ENCODE results near the gene ARHGAP22. TPM values are rescaled to one million over a fixed set of nuclear protein-coding genes. Genes with fewer than 3 reads are reported as not detected.

Gene ARHGAP22
- polyA plus RNA-seq, 3 donors, result 1.5 to 7.8 (median 1.9) TPM

DNA sequence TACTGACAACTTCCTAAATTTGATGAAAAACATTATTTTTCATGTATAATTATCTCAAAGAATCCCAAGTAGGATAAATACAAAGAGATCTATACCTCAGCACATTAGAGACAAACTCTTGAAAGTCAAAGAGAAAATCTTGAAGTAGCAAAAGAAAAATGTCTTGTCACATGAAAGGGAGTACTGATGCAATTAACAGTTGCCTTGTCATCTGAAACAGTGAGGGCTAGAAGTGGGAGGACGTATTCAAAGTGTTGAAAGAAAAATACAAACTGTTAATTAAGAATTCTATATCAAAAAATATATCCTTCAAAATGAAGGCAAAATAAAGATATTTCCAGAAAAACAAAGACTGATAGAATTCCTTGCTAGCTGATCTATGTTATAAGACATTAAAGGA, 35.5 kb upstream of the ARHGAP22 start:
- Histone ChIP-seq H4K20me1 (ENCODE audit: insufficient read depth, low read length) (no peaks in the 10 kb centered on the region), H3K27ac (ENCODE audit: low read depth in 1 of 2, low read length in 2 of 2) (peak overlapping the region in 1 of 2 donors; percentile 62), H3K4me1 (ENCODE audit: control insufficient read depth in 1 of 2, insufficient read depth in 2 of 2, low read length in 2 of 2) (peaks cover 47 to 50% of the 10 kb centered on the region in 2 donors), H3K27me3 (ENCODE audit: control insufficient read depth in 2 of 2, insufficient read depth in 2 of 2, low read length in 2 of 2) (no peaks in the 10 kb centered on the region), H3K9ac (ENCODE audit: insufficient read depth, low read length, poor library complexity, severe bottlenecking) (no peak overlapping the region), H3K9me3 (replicated peaks in 1 of 2; ENCODE audit: control insufficient read depth in 1 of 2, insufficient read depth in 1 of 2, low read length in 2 of 2) (no peaks in the 10 kb centered on the region), H3K79me2 (ENCODE audit: insufficient read depth, low read length) (no peaks in the 10 kb centered on the region), H3K4me2 (replicated peaks; ENCODE audit: extremely low read depth, low read length, poor library complexity, severe bottlenecking) (peak overlapping the region; percentile 50), H3K4me3 (replicated peaks in 1 of 3; ENCODE audit: low read depth in 2 of 3, low read length in 3 of 3) (peak overlapping the region in 1 of 3 experiments; percentile 10), H3K36me3 (replicated peaks in 1 of 2; ENCODE audit: control insufficient read depth in 1 of 2, insufficient read depth in 2 of 2, low read length in 2 of 2) (no peaks in the 10 kb centered on the region), H2AFZ (ENCODE audit: insufficient read depth, low read depth, low read length, poor library complexity, severe bottlenecking) (no peak overlapping the region)
- H3K36me3 Mint-ChIP-seq, result peaks cover 10 to 11% of the 10 kb centered on the region in 2 donors
- peak; percentile 38 to 68 (median 52) for DNase-seq
- TF ChIP-seq, protein P1, sequence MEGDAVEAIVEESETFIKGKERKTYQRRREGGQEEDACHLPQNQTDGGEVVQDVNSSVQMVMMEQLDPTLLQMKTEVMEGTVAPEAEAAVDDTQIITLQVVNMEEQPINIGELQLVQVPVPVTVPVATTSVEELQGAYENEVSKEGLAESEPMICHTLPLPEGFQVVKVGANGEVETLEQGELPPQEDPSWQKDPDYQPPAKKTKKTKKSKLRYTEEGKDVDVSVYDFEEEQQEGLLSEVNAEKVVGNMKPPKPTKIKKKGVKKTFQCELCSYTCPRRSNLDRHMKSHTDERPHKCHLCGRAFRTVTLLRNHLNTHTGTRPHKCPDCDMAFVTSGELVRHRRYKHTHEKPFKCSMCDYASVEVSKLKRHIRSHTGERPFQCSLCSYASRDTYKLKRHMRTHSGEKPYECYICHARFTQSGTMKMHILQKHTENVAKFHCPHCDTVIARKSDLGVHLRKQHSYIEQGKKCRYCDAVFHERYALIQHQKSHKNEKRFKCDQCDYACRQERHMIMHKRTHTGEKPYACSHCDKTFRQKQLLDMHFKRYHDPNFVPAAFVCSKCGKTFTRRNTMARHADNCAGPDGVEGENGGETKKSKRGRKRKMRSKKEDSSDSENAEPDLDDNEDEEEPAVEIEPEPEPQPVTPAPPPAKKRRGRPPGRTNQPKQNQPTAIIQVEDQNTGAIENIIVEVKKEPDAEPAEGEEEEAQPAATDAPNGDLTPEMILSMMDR (IDR thresholded peaks at IDR 0.05), result no peak
- intact Hi-C loops (cut with micrococcal nuclease), result no loop called here
- WGBS (ENCODE audit: insufficient coverage), result no CpG with 5 or more reads among the region's 1 CpG
- H3K4me3 Mint-ChIP-seq, result no peak overlapping the region
- peaks cover 7 to 25% (median 14%) of the 10 kb centered on the region in 7 donors for H3K9me3 Mint-ChIP-seq
- peaks cover 49% of the 10 kb centered on the region for H3K4me1 Mint-ChIP-seq
- H3K27me3 Mint-ChIP-seq (ENCODE audit: low read depth in 3 of 3), result peaks cover 19 to 20% (median 19%) of the 10 kb centered on the region in 3 donors
- peak overlapping the region in 6 of 7 donors; percentile 68 to 93 (median 84) for H3K27ac Mint-ChIP-seq

GRCh38 chr10:48639632-48640031, 34.8 kb upstream of the ARHGAP22 start:
- DNase-seq, result peak in 2 of 3 donors; percentile 70 to 74
- H3K9me3 ChIP-seq (replicated peaks in 1 of 2; ENCODE audit: control insufficient read depth in 1 of 2, insufficient read depth in 1 of 2, low read length in 2 of 2), result no peaks in the 10 kb centered on the region
- H3K79me2 ChIP-seq (ENCODE audit: insufficient read depth, low read length), result no peaks in the 10 kb centered on the region
- H3K36me3 ChIP-seq (replicated peaks in 1 of 2; ENCODE audit: control insufficient read depth in 1 of 2, insufficient read depth in 2 of 2, low read length in 2 of 2), result no peaks in the 10 kb centered on the region
- peaks cover 56% of the 10 kb centered on the region for H3K4me1 Mint-ChIP-seq
- no CpG with 5 or more reads among the region's 1 CpG for WGBS (ENCODE audit: insufficient coverage)
- no peak overlapping the region for H2AFZ ChIP-seq (ENCODE audit: insufficient read depth, low read depth, low read length, poor library complexity, severe bottlenecking)
- H3K27me3 ChIP-seq (ENCODE audit: control insufficient read depth in 2 of 2, insufficient read depth in 2 of 2, low read length in 2 of 2), result no peaks in the 10 kb centered on the region
- intact Hi-C loops (cut with micrococcal nuclease), result loop anchor here in 1 of 2 donors (2.0 kb wide), 1 partner anchor 15 kb away; no protein-coding TSS in a partner anchor
- peaks cover 7 to 25% (median 14%) of the 10 kb centered on the region in 7 donors for H3K9me3 Mint-ChIP-seq
- H3K27me3 Mint-ChIP-seq (ENCODE audit: low read depth in 3 of 3), result peaks cover 19 to 23% (median 20%) of the 10 kb centered on the region in 3 donors
- peak overlapping the region in 2 of 3 experiments; percentile 20 to 44 for H3K4me3 ChIP-seq (replicated peaks in 1 of 3; ENCODE audit: low read depth in 2 of 3, low read length in 3 of 3)
- no peak overlapping the region for H3K9ac ChIP-seq (ENCODE audit: insufficient read depth, low read length, poor library complexity, severe bottlenecking)
- TF ChIP-seq, protein P1 (IDR thresholded peaks at IDR 0.05), result no peak
- no peaks in the 10 kb centered on the region for H4K20me1 ChIP-seq (ENCODE audit: insufficient read depth, low read length)
- peak overlapping the region in 1 of 2 donors; percentile 67 for H3K4me3 Mint-ChIP-seq
- H3K27ac Mint-ChIP-seq, result peak overlapping the region; percentile 68 to 93 (median 82)
- peaks cover 10 to 11% of the 10 kb centered on the region in 2 donors for H3K36me3 Mint-ChIP-seq
- peak overlapping the region in 1 of 2 donors; percentile 62 for H3K27ac ChIP-seq (ENCODE audit: low read depth in 1 of 2, low read length in 2 of 2)
- peaks cover 54 to 57% of the 10 kb centered on the region in 2 donors for H3K4me1 ChIP-seq (ENCODE audit: control insufficient read depth in 1 of 2, insufficient read depth in 2 of 2, low read length in 2 of 2)
- peak overlapping the region; percentile 50 for H3K4me2 ChIP-seq (replicated peaks; ENCODE audit: extremely low read depth, low read length, poor library complexity, severe bottlenecking)

Measured in CD14-positive monocyte (primary cell).